ENCODE measurements around the gene SOX18. TPM values are rescaled to one million over a fixed set of nuclear protein-coding genes. Genes with fewer than 3 reads are reported as not detected.

Gene SOX18
- total and polyA plus RNA-seq, 2 of the 8 experiments (the other 6 are each of a cell fraction or from before 2014, with no cell fraction given): 0.09 TPM; not detected in 1

DNA sequence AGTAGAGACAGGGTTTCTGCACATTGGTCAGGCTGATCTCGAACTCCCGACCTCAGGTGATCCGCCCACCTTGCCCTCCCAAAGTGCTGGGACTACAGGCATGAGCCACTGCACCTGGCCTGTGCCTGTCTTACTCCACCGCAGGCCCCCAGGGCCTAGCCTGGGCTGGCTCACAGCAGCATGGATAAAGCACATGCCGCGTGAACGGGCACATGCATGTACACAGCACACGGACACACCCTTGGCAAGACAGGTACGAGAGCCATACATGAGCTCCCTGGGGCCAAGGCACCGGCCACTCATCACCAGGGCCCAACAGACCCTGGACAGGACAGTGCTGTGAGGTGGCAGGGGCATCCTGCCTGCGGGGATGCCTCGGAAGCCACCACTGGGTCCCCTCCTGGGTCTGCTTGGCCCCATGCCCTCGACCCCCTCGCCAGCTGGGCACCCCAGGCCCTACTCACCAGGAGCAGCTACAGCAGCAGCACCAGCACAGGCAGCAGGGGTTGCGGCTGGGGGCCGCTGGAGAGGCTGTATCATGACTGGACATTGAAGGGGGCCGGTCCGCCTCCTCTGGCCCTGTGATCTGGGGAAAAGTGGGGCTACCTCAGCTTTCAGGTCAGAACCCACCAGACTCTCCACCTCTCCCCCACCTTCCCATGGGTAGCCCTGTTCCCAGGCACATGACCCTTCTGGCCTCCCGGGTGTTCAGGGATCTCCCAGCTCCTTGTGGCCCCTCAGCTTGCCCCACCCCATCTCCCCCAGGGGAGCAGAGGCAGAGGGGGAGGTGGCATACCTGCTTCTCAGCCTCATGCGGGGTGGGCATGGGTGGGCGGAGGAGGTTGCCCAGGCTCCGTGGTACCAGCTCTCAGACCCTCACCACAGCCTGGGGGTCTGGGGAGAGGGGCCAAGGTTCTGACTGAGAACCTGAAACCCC lies 26.9 kb upstream of the SOX18 start:
- Histone ChIP-seq H4K8ac (ENCODE audit: extremely low read depth, insufficient read depth, low read length) (no peak overlapping the region; the same call in 1 of the 2 replicates), H2BK15ac (ENCODE audit: low read length) (no peak overlapping the region), H3K4me1 (replicated peaks in 1 of 4; ENCODE audit: control insufficient read depth in 3 of 4, insufficient read depth in 4 of 4, low read length in 3 of 4) (peaks cover 0 to 19% (median 10%) of the 10 kb centered on the region in 4 experiments; a peak in 5 of 7 replicates), H3K23me2 (ENCODE audit: low read depth, low read length) (peaks cover 11% of the 10 kb centered on the region; the same call in 1 of the 2 replicates), H4K91ac (replicated peaks; ENCODE audit: insufficient read length, low read length) (no peak overlapping the region), H2AK5ac (ENCODE audit: low read depth, low read length) (no peak overlapping the region), H3K23ac (ENCODE audit: insufficient read length) (no peak overlapping the region), H3K27ac (ENCODE audit: low read depth, low read length) (no peak overlapping the region), H3K4ac (replicated peaks; ENCODE audit: insufficient read length, low read depth, low read length) (no peak overlapping the region), H3K79me2 (ENCODE audit: control insufficient read depth in 1 of 2, insufficient read depth in 2 of 2, low read length in 2 of 2) (no peaks in the 10 kb centered on the region), H3K9me3 (ENCODE audit: insufficient read depth in 2 of 2, low read depth in 1 of 2, low read length in 1 of 2) (no peaks in the 10 kb centered on the region), H3K18ac (ENCODE audit: extremely low read depth, low read length) (no peak overlapping the region), H2AFZ (ENCODE audit: low read length) (no peak overlapping the region), H2BK12ac (ENCODE audit: low read depth, low read length) (no peak overlapping the region), H3K56ac (replicated peaks; ENCODE audit: insufficient read length, low read depth, low read length) (no peak overlapping the region), H2BK120ac (replicated peaks; ENCODE audit: low read depth, low read length) (no peak overlapping the region), H2BK5ac (ENCODE audit: low read depth, low read length) (no peak overlapping the region), H3K36me3 (ENCODE audit: control insufficient read depth in 2 of 4, insufficient read depth in 4 of 4, low read length in 3 of 4) (peaks cover 0 to 8% (median 3%) of the 10 kb centered on the region in 4 experiments; a peak in 3 of 8 replicates), H3K9ac (replicated peaks in 1 of 4; ENCODE audit: extremely low read depth in 1 of 4, low read depth in 3 of 4, low read length in 3 of 4) (no peak overlapping the region), H3K4me3 (ENCODE audit: extremely low read depth in 1 of 4, insufficient read depth in 2 of 4, low read depth in 3 of 4, low read length in 4 of 4) (no peak overlapping the region), H3K79me1 (ENCODE audit: low read depth, low read length) (0 out of 2 replicates have a peak, but pooled peaks cover 3% of the 10 kb centered on the region), H4K20me1 (replicated peaks in 1 of 2; ENCODE audit: control insufficient read depth in 1 of 2, insufficient read depth in 2 of 2, low read length in 2 of 2) (peaks cover 0 to 5% of the 10 kb centered on the region in 2 experiments), H3K4me2 (ENCODE audit: insufficient read depth in 1 of 2, low read depth in 2 of 2, low read length in 2 of 2) (no peak overlapping the region), H3K27me3 (replicated peaks in 1 of 4; ENCODE audit: control insufficient read depth in 3 of 4, extremely low read depth in 1 of 4, insufficient read depth in 3 of 4, low read length in 3 of 4) (peaks cover 0 to 11% (median 8%) of the 10 kb centered on the region in 4 experiments; a peak in 4 of 7 replicates), H3K14ac (ENCODE audit: insufficient read length) (no peak overlapping the region), H2BK20ac (ENCODE audit: low read length) (no peak overlapping the region), H4K5ac (ENCODE audit: insufficient read length, low read depth, low read length) (no peak overlapping the region)
- ChIA-PET CTCF (ENCODE audit: partially characterized antibody) (interaction anchor here (0.6 to 13.0 kb wide), 4 partner anchors 12 to 129 kb away, joined by 4 to 144 read pairs (median 72); partner anchors contain the start of genes SOX18 and TCEA2), POLR2A (ENCODE audit: partially characterized antibody) (interaction anchor here (4.6 kb wide), 1 partner anchor 11 kb away, joined by 27 read pairs; no protein-coding TSS in a partner anchor)
- FAIRE-seq: no peak
- no peak for DNase-seq (ENCODE audit: low read depth in 1 of 2, low spot score in 2 of 2)
- 89% methylated on average over 17 of the region's 22 CpGs; no CpG with 5 or more reads in 1 of the 2 experiments for WGBS, 2 experiments (ENCODE audit: extremely low coverage in 1 of 2, insufficient coverage in 1 of 2, insufficient read length in 1 of 2, insufficient replicate concordance in 2 of 2, low coverage in 1 of 2, low lambda C conversion rate in 2 of 2, missing lambda C conversion rate in 1 of 2)
- TF ChIP-seq CHD1 (IDR thresholded peaks at IDR 0.05; ENCODE audit: low read depth, low read length): no peak
- TF ChIP-seq HDAC6 (IDR thresholded peaks at IDR 0.05; ENCODE audit: low read depth, low read length): no peak
- TF ChIP-seq EP300 (IDR thresholded peaks at IDR 0.05; ENCODE audit: borderline replicate concordance in 1 of 2, low read depth in 2 of 2, low read length in 2 of 2): no peak
- TF ChIP-seq KDM5A (IDR thresholded peaks at IDR 0.05; ENCODE audit: low read length): no peak
- no peak for TF ChIP-seq CTBP2 (IDR thresholded peaks at IDR 0.05; ENCODE audit: borderline replicate concordance, insufficient read depth, insufficient read length, low read length)
- no peak for TF ChIP-seq CEBPB (IDR thresholded peaks at IDR 0.05; ENCODE audit: low read depth, low read length)
- no peak for TF ChIP-seq SAP30 (IDR thresholded peaks at IDR 0.05; ENCODE audit: insufficient read depth, insufficient replicate concordance, low read length)

All from H1 (cell line).